Colonic mucosa (tissue), 4 donors: ENCODE results near the gene PLPPR1. TPM values are rescaled to one million over a fixed set of nuclear protein-coding genes. Genes with fewer than 3 reads are reported as not detected.
A peak's percentile ranks its signal among the peaks of the same experiment; 100 is the strongest.

Source experiments
- DNase-seq: peaks from one replicate; pipeline ENCODE4 v3.0.0-alpha.2; 2020
- H3K27ac ChIP-seq: fragments of 200-600 bp; one replicate; pipeline ENCODE4 v1.8.0; 2021
- H3K27me3 ChIP-seq: fragments of 200-600 bp; one replicate; pipeline ENCODE4 v1.8.0; 2021
- H3K36me3 ChIP-seq: fragments of 200-600 bp; one replicate; pipeline ENCODE4 v1.8.0; 2021
- H3K4me1 ChIP-seq: fragments of 200-600 bp; one replicate; pipeline ENCODE4 v1.8.0; 2021; ENCODE audit warnings: mild to moderate bottlenecking
- H3K4me3 ChIP-seq: fragments of 200-600 bp; one replicate; pipeline ENCODE4 v1.8.0; 2021
- H3K9ac ChIP-seq, 2 donors: one replicate each; pipeline ENCODE4 v1.7.0; 2013; ENCODE audit warnings: control low read depth in 2 of 2, low read depth in 2 of 2, low read length in 2 of 2
- H3K9me3 ChIP-seq: fragments of 200-600 bp; one replicate; pipeline ENCODE4 v1.8.0; 2021
- intact Hi-C: fragments of 100-400 bp; cut with DNase I; formaldehyde crosslinking; loops from one replicate; pipeline ENCODE4 v1.14.1; 2022
- total RNA-seq, 2 donors: library from RNA; stranded (reverse); fragmentation: NEBNext Ultra II Directional in 1 of 2; extraction: Animal tissue kit (Norgen Biotek cat#: 25700) in 1 of 2; gene quantifications; one replicate each; pipeline ENCODE4 v1.2.1, GENCODE V29; 2021
- TF ChIP-seq, protein P1 (sequence below): fragments of 200-600 bp; IDR thresholded peaks from one replicate; pipeline ENCODE4 v1.8.0; 2022; ENCODE audit warnings: antibody characterized with exemption, mild to moderate bottlenecking
- donor health status: healthy.
- donor health status: DM: no; HTN: no; CAD: no.
- donor health status: DM: no; HTN: no; CAD: no.

The PLPPR1 gene
- total RNA-seq, 2 donors from 2014 or later: 0.25 to 0.69 TPM

DNA sequence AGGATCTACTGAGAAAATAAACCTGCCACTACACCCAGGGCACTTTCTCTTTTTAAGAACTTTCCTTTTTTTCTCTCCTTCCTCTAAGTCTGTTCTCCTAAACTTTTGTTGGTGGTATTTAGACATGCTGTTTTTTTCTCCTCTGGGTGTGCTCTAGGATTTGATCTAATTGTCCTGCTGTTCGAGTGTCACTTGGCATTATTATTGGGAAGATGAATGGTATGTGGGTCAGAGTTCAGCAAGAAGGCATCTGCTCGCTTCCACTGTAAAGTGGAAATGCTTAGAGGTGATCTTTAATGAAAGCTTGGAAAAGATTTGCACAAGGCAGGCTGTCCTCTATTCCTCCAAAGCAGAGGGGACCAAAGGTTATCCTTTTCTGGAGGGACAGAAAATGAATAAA is 1.3 kb upstream of the PLPPR1 start:
- Histone ChIP-seq H3K4me3 (no peak overlapping the region), H3K36me3 (no peaks in the 10 kb centered on the region), H3K9ac (no peak overlapping the region), H3K27ac (no peak overlapping the region), H3K9me3 (no peaks in the 10 kb centered on the region), H3K27me3 (peaks cover 18% of the 10 kb centered on the region), H3K4me1 (no peaks in the 10 kb centered on the region)
- TF ChIP-seq, protein P1, sequence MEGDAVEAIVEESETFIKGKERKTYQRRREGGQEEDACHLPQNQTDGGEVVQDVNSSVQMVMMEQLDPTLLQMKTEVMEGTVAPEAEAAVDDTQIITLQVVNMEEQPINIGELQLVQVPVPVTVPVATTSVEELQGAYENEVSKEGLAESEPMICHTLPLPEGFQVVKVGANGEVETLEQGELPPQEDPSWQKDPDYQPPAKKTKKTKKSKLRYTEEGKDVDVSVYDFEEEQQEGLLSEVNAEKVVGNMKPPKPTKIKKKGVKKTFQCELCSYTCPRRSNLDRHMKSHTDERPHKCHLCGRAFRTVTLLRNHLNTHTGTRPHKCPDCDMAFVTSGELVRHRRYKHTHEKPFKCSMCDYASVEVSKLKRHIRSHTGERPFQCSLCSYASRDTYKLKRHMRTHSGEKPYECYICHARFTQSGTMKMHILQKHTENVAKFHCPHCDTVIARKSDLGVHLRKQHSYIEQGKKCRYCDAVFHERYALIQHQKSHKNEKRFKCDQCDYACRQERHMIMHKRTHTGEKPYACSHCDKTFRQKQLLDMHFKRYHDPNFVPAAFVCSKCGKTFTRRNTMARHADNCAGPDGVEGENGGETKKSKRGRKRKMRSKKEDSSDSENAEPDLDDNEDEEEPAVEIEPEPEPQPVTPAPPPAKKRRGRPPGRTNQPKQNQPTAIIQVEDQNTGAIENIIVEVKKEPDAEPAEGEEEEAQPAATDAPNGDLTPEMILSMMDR: no peak
- intact Hi-C loops: no loop called here
- no peak for DNase-seq

DNA sequence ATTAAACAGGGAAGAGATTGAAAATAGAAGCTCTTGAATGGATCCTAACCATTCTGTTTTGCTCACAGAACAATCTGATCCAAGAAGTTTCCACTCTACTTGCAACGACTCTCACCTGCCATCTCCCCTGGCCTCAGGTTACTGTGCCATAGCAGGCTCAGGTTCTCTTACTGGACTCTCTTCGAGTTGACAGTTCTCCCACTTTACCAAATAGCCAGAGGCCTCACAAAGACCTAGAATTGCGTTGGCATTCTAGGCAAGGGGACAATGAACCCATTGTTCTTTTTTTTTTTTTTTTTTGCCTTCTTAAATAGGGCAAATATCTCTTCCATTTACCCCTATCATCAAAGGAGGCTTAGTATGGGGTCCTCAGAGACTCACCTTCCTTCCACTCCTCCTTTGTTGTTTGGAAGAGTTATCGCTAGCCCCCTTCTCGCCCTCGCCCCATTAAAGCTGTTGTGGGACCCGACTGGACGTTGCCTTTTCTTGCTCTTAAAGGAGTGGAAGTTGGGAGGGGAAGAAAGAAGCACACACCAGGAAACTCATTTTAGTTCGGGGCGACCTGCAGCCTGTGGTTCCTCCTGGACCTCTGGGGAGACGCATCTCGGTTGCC is 688 bp upstream of the PLPPR1 start:
- Histone ChIP-seq H3K4me1 (no peaks in the 10 kb centered on the region), H3K9ac (no peak overlapping the region), H3K9me3 (no peaks in the 10 kb centered on the region)

DNA sequence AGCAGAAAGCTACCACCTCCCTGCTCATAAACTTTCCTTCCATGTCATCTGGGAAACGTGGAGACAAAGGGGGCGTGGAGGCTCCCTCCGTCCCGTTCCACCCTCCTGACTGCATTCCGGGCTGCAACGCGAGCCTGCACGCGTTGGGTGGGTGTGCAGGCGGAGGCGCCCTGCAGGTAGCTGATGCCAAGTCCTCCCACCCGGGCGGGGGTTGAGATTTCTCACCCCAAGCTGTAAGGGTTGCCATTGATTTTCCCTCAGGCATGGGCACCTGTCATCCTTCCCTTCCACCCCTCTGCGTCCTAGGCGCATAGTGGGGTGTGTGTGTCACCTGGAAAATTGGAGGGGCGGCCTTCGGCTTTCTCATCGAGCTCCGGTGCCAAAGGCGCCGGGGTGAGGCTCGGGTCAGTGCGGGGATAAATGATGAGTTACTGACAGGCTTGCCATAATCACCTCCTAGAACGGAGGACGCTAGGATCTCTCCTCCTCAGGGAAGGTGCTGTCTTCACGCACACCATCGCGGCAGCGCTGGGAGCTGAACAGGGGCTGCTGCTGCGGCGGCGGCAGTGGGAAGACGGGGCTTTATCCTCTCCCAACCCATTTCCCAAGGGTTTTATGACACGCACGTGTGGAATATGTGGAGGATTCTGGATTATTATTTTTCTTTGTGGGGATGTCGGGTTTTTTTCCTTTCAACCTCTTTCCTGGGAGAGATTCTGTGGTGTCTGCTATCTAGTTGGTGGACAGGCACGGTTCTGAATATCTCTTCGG is 973 bp downstream of the PLPPR1 start:
- Histone ChIP-seq H3K4me3 (peak overlapping the region; percentile 46), H3K27ac (no peak overlapping the region), H3K4me1 (no peaks in the 10 kb centered on the region), H3K36me3 (no peaks in the 10 kb centered on the region), H3K9me3 (no peaks in the 10 kb centered on the region), H3K27me3 (peaks cover 18% of the 10 kb centered on the region), H3K9ac (no peak overlapping the region)
- intact Hi-C loops: no loop called here
- TF ChIP-seq, protein P1: no peak
- no peak for DNase-seq

More for the DNA sequence above, 688 bp upstream of the PLPPR1 start:
- TF ChIP-seq, protein P1: no peak
- Histone ChIP-seq H3K27ac (no peak overlapping the region), H3K4me3 (peak overlapping the region; percentile 46), H3K27me3 (peaks cover 18% of the 10 kb centered on the region), H3K36me3 (no peaks in the 10 kb centered on the region)
- intact Hi-C loops: no loop called here
- DNase-seq: no peak

DNA sequence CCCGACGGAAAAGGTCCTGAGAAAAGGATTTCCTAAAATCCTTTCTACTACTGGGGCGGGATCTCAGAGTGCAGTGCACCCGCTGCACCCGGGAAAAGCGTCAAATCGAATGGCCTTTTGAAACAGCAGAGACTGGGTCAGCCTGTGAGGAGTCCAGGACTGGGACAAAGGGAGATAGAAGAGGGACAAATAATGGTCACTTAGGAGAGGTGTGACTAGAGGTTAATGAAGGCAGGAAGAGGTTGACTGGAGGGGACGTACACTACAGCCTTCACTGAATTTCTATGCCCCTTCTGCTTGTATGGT is 1.5 kb downstream of the PLPPR1 start:
- TF ChIP-seq, protein P1: no peak
- H3K4me3 ChIP-seq: no peak overlapping the region
- no peaks in the 10 kb centered on the region for H3K4me1 ChIP-seq
- no peaks in the 10 kb centered on the region for H3K9me3 ChIP-seq
- intact Hi-C loops: no loop called here
- no peak for DNase-seq
- peaks cover 18% of the 10 kb centered on the region for H3K27me3 ChIP-seq
- no peak overlapping the region for H3K9ac ChIP-seq
- no peak overlapping the region for H3K27ac ChIP-seq
- H3K36me3 ChIP-seq: no peaks in the 10 kb centered on the region

DNA sequence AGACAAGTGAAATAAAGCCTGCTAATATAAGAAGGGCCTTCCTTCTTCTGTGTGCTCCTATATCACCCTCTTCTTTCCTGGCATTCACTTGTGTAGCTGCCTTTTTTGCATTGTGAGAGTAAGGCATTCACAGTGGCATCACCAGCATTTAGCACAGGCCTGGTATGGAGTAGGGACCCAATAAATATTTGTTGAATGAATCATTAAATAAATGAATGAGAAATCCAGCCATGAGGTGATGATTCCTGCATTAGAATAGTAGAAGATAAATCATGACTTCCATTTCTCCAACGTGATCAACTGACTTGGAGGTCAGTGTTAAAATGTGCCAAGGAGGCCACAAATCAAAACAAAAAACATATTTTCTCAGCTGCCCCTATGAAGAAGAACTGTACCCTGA is 3.9 kb downstream of the PLPPR1 start:
- Histone ChIP-seq H3K27me3 (peaks cover 18% of the 10 kb centered on the region), H3K4me1 (no peaks in the 10 kb centered on the region), H3K9ac (no peak overlapping the region), H3K4me3 (no peak overlapping the region), H3K9me3 (no peaks in the 10 kb centered on the region), H3K27ac (no peak overlapping the region), H3K36me3 (no peaks in the 10 kb centered on the region)
- TF ChIP-seq, protein P1: no peak
- intact Hi-C loops: no loop called here
- DNase-seq: no peak
